Nephron (organoid): Measurements from ENCODE around the gene ZFP36.
A peak's percentile ranks its signal among the peaks of the same experiment; 100 is the strongest.

Source experiments
- H3K27ac Mint-ChIP-seq, 3 experiments: 2 replicates each; pipeline ENCODE4 v1.8.0; 2020; ENCODE audit warnings: mixed read lengths in 3 of 3, mild to moderate bottlenecking in 2 of 3, moderate library complexity in 1 of 3
- H3K27me3 Mint-ChIP-seq: 2 replicates; pipeline ENCODE4 v1.8.0; 2021; ENCODE audit warnings: low read depth, mild to moderate bottlenecking, moderate library complexity, mixed read lengths
- H3K36me3 Mint-ChIP-seq: 2 replicates; pipeline ENCODE4 v1.8.0; 2020; ENCODE audit warnings: low read depth, mixed read lengths
- H3K4me1 Mint-ChIP-seq: 2 replicates; pipeline ENCODE4 v1.8.0; 2020; ENCODE audit warnings: mixed read lengths
- H3K4me3 Mint-ChIP-seq, 3 experiments: 2 replicates each; pipeline ENCODE4 v1.8.0; 2020; ENCODE audit warnings: mild to moderate bottlenecking in 3 of 3, mixed read lengths in 3 of 3, moderate library complexity in 2 of 3
- H3K9me3 Mint-ChIP-seq: 2 replicates; pipeline ENCODE4 v1.8.0; 2020; ENCODE audit warnings: mixed read lengths
- CTCF ChIP-seq, 3 experiments: fragments of 200-600 bp; sonication (generic); IDR thresholded peaks; one replicate each; pipeline ENCODE4 v1.5.0; 2021; ENCODE audit warnings: antibody characterized with exemption in 3 of 3; ENCODE audit not compliant: unreplicated experiment in 3 of 3

ZFP36 gene

GRCh38 chr19:39406656-39407409 lies at the start of gene ZFP36:
TSS of gene ZFP36 (plus strand) at chr19:39406847. CDS start at chr19:39406905, 58 bp downstream.
- H3K4me3 Mint-ChIP-seq, result peak within 1 kb of the TSS; percentile 79 to 93 (median 90)
- H3K36me3 Mint-ChIP-seq, result no peaks in the 10 kb centered on the region
- no peaks in the 10 kb centered on the region for H3K27me3 Mint-ChIP-seq
- peaks cover 38% of the 10 kb centered on the region for H3K4me1 Mint-ChIP-seq
- H3K27ac Mint-ChIP-seq, result peak within 1 kb of the TSS; percentile 79 to 97 (median 82)
- no peaks in the 10 kb centered on the region for H3K9me3 Mint-ChIP-seq
- TF ChIP-seq CTCF (IDR thresholded peaks at IDR 0.05; ENCODE audit: unreplicated experiment in 3 of 3), result no peak

- Mint-ChIP-seq H3K27ac (no peak overlapping the region), H3K9me3 (no peaks in the 10 kb centered on the region), H3K4me3 (no peak overlapping the region), H3K27me3 (no peaks in the 10 kb centered on the region), H3K36me3 (peaks cover 77% of the 10 kb centered on the region), H3K4me1 (peaks cover 16% of the 10 kb centered on the region)
- no peak for TF ChIP-seq CTCF (IDR thresholded peaks at IDR 0.05; ENCODE audit: unreplicated experiment in 3 of 3)
Observed at GRCh38 chr19:39359026-39359425, 47.6 kb upstream of the ZFP36 start.

- no peak overlapping the region for H3K27ac Mint-ChIP-seq
- H3K4me3 Mint-ChIP-seq, result no peak overlapping the region
- H3K36me3 Mint-ChIP-seq, result peaks cover 73% of the 10 kb centered on the region
- no peaks in the 10 kb centered on the region for H3K27me3 Mint-ChIP-seq
- H3K9me3 Mint-ChIP-seq, result no peaks in the 10 kb centered on the region
- H3K4me1 Mint-ChIP-seq, result peaks cover 18% of the 10 kb centered on the region
- no peak for TF ChIP-seq CTCF (IDR thresholded peaks at IDR 0.05; ENCODE audit: unreplicated experiment in 3 of 3)
Observed at GRCh38 chr19:39360599-39360998, 46.0 kb upstream of the ZFP36 start.

- Mint-ChIP-seq H3K27ac (peak overlapping the region; percentile 79 to 90 (median 87)), H3K4me1 (peaks cover 18% of the 10 kb centered on the region), H3K4me3 (no peak overlapping the region), H3K27me3 (peaks cover under 1% of the 10 kb centered on the region), H3K36me3 (peaks cover 65% of the 10 kb centered on the region), H3K9me3 (no peaks in the 10 kb centered on the region)
- TF ChIP-seq CTCF (IDR thresholded peaks at IDR 0.05; ENCODE audit: unreplicated experiment in 3 of 3), result no peak
Observed at GRCh38 chr19:39362682-39363657, 43.7 kb upstream of the ZFP36 start.

- TF ChIP-seq CTCF (IDR thresholded peaks at IDR 0.05; ENCODE audit: unreplicated experiment in 3 of 3), result no peak
- peaks cover 3% of the 10 kb centered on the region for H3K27me3 Mint-ChIP-seq
- no peaks in the 10 kb centered on the region for H3K9me3 Mint-ChIP-seq
- peak overlapping the region; percentile 79 to 90 (median 87) for H3K27ac Mint-ChIP-seq
- H3K4me3 Mint-ChIP-seq, result no peak overlapping the region
- H3K4me1 Mint-ChIP-seq, result peaks cover 18% of the 10 kb centered on the region
- H3K36me3 Mint-ChIP-seq, result peaks cover 68% of the 10 kb centered on the region
Observed at GRCh38 chr19:39363901-39364457, 42.7 kb upstream of the ZFP36 start.
